Measurements from ENCODE around the gene KRTAP10-1. TPM values are rescaled to one million over a fixed set of nuclear protein-coding genes. Genes with fewer than 3 reads are reported as not detected.

The KRTAP10-1 gene
- polyA plus RNA-seq, 3 donors from 2014 or later, result not detected

DNA sequence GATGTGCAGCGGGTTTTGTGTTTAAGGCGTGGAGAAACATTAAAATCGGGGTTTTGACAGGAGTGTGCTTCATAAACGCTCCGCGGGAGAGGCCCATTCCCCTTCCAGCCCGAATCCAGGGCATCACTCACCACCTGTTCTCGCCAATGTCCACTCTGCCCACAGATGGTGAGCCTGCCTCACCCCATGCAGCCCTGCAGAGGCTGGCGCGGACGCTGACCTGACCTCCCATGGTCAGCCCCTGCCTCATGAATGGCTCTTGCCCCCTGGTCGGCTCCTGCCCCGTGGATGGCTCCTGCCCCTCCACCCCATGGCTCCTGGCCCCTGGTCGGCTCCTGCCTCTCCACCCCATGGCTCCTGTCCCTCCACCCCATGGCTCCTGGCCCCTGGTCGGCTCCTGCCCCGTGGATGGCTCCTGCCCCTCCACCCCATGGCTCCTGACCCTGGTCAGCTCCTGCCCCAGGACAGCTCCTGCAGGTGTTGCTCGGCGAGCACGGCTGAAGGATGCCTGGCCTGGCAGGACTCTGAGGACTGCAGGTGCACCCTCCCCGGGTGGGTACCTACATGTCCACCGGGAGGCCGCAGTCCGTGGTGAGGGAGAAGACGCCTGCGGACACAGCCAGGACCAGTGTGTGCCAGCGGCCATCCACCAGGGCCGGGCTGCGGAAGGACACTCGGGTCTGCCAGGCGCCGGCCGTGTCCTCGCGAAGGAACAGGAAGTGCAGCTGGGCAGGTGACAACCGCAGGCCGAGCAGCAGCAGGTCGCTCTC lies 6.7 kb downstream of the KRTAP10-1 start:
- no peaks in the 10 kb centered on the region for H3K9me3 Mint-ChIP-seq
- DNase-seq, result no peak
- peaks cover 4% of the 10 kb centered on the region in 3 donors for H3K27me3 Mint-ChIP-seq (ENCODE audit: low read depth in 3 of 3)
- H3K4me3 Mint-ChIP-seq, result no peak overlapping the region
- H3K4me1 Mint-ChIP-seq, result no peaks in the 10 kb centered on the region
- no peak overlapping the region for H3K27ac Mint-ChIP-seq
- H3K36me3 Mint-ChIP-seq, result no peaks in the 10 kb centered on the region

DNA sequence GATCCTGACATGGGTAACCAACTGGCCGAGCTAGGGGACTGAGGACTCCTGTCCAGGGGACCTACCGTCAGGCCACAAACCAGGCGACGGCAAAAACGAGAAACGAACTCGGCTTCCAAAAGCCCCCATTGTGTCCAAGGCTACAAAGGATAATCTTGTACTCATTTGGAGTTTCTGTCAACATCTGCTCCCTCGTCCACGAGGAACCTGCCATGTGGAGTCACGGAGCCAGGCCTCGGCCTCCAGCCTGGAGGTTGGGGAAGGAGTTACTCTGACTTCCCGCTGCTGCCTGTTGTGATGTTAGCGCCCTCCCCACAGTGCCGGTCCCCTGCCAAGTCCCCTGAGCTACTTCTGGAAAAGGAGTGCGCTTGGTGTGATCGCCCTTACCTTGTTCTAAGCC lies 7.3 kb downstream of the KRTAP10-1 start:
- Mint-ChIP-seq H3K4me3 (no peak overlapping the region), H3K4me1 (no peaks in the 10 kb centered on the region), H3K27ac (no peak overlapping the region), H3K36me3 (no peaks in the 10 kb centered on the region), H3K9me3 (no peaks in the 10 kb centered on the region), H3K27me3 (ENCODE audit: low read depth in 3 of 3) (peaks cover 4% of the 10 kb centered on the region in 3 donors)
- no peak for DNase-seq

GRCh38 chr21:44531606-44532564 lies 8.1 kb downstream of the KRTAP10-1 start:
- Mint-ChIP-seq H3K27me3 (ENCODE audit: low read depth in 3 of 3) (peaks cover 0 to 4% (median 2%) of the 10 kb centered on the region in 3 donors), H3K9me3 (no peaks in the 10 kb centered on the region), H3K4me3 (no peak overlapping the region), H3K27ac (no peak overlapping the region), H3K36me3 (no peaks in the 10 kb centered on the region), H3K4me1 (no peaks in the 10 kb centered on the region)
- no peak for DNase-seq

DNA sequence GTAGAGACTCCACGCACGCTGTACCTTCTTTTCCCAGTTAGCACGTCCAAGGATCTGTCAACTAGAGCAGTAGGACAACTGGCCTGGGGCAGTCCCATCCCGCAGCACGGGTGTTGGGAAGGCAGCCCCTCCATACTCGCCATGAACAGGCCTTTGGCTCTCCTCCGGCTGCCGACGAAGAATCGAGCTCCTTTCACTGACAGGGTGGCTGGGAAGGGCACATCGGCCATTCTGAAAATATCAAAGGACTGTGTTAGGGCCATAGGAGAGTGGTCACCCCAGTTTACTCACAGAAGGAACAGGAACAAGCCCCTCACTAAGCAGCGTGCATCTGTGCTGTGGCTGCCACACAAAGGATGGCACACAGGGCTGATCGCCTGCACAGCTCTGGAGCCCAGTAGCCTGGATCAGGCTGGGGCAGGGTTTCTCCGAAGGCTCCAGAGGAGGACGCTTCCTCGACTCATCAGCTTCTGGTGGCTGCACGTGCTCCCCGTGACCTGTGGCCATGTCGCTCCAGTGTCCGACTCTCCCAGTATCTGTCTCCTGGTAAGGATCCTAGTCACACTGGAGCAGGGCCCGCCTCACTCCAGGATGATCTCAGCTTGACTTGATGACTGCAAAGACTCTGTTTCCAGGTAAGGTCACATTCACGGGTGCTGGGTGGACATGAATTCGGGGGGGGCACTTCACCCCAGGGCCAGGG lies 8.9 kb downstream of the KRTAP10-1 start:
- no peak overlapping the region for H3K4me3 Mint-ChIP-seq
- no peaks in the 10 kb centered on the region for H3K36me3 Mint-ChIP-seq
- H3K27me3 Mint-ChIP-seq (ENCODE audit: low read depth in 3 of 3), result peaks cover 0 to 4% (median 2%) of the 10 kb centered on the region in 3 donors
- DNase-seq, result no peak
- no peaks in the 10 kb centered on the region for H3K9me3 Mint-ChIP-seq
- no peak overlapping the region for H3K27ac Mint-ChIP-seq
- H3K4me1 Mint-ChIP-seq, result no peaks in the 10 kb centered on the region

DNA sequence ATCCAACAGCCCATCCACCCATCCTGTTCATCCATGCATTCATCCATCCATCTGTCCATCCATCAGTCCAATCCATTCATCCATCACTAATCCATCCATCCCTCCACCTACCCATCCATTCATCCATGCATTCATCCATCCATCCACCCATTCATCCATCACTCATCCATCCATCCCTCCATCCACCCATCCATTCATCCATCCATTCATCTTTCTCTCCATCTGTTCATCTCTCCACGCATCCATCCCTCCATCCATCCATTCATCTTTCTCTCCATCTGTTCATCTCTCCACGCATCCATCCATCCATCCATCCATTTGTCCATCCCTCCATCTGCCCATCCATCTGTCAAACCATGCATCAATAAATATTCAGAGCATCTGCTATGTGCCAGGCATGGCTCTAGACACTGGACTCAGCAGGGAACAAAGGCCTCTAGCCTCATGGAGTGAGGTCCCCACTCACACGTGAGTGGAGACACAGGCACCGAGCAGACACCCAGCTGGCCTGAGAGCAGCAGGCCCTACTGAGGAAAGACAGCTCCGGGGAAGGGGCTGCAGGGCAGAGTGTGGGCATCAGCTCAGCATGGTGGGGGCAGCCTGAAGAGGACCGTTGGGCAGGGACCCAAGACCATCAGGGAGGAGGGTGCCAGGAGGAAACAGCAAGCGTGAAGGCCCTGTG lies 9.6 kb downstream of the KRTAP10-1 start:
- no peak overlapping the region for H3K27ac Mint-ChIP-seq
- peaks cover 0 to 4% (median 2%) of the 10 kb centered on the region in 3 donors for H3K27me3 Mint-ChIP-seq (ENCODE audit: low read depth in 3 of 3)
- H3K9me3 Mint-ChIP-seq, result no peaks in the 10 kb centered on the region
- H3K4me3 Mint-ChIP-seq, result no peak overlapping the region
- no peak for DNase-seq
- no peaks in the 10 kb centered on the region for H3K36me3 Mint-ChIP-seq
- H3K4me1 Mint-ChIP-seq, result no peaks in the 10 kb centered on the region

DNA sequence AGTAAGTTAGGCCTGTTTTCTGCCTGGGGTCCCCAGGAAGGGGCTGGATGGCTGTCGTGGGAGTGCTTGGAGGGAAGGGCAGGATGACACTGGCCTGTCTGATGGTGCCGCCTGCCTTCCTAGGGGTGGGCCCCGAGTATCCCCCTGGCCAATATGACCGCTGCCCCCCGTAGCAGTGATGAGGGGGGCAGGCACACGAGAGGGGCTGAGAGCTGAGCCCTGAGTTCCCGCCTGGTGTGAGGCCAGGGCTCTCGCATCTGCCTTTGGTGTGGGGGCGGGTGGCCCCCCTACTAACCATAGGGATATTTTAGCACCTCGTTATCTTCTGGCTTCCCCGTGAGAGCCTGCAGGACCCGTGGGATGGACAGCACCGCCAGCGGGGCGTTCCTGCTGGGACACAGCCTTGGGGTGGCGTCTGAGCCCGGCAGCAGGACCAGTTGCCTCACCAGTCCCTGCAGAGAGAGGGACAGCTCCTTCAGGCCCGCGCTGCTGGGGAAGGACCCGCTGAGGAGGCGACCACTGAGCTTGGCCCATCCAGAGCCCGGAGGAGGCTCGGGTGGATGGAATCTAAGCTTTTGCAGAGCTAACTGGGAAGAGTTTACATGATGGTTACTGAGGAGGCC lies 10.4 kb downstream of the KRTAP10-1 start:
- Mint-ChIP-seq H3K9me3 (no peaks in the 10 kb centered on the region), H3K4me1 (no peaks in the 10 kb centered on the region), H3K27me3 (ENCODE audit: low read depth in 3 of 3) (peaks cover 0 to 3% (median 2%) of the 10 kb centered on the region in 3 donors), H3K27ac (no peak overlapping the region), H3K36me3 (no peaks in the 10 kb centered on the region), H3K4me3 (no peak overlapping the region)
- no peak for DNase-seq

- DNase-seq, result no peak
- no peaks in the 10 kb centered on the region for H3K36me3 Mint-ChIP-seq
- H3K4me1 Mint-ChIP-seq, result no peaks in the 10 kb centered on the region
- H3K4me3 Mint-ChIP-seq, result no peak overlapping the region
- H3K9me3 Mint-ChIP-seq, result no peaks in the 10 kb centered on the region
- no peak overlapping the region for H3K27ac Mint-ChIP-seq
- H3K27me3 Mint-ChIP-seq (ENCODE audit: low read depth in 3 of 3), result peaks cover 0 to 3% (median 2%) of the 10 kb centered on the region in 3 donors
These were observed 11.0 kb downstream of the KRTAP10-1 start for GRCh38 chr21:44529011-44529421.

DNA sequence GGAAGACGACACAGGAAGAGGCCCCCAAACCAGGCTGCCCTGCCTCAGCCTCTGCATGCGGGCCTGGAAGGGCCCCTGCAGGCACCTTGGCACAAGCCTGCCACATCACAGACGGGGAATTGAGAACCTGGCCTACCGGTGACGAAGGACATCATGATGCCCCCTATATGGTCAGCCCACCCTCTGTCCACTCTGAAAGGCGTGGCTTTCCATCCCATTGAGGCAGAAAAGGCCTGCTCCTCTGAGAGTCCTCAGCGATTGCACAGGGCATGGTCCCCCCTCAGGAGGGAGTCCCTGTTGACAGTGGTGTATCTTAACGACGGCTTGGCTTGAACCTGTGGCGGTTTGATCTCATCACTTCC lies 11.4 kb downstream of the KRTAP10-1 start:
- Mint-ChIP-seq H3K4me3 (no peak overlapping the region), H3K27ac (no peak overlapping the region), H3K9me3 (no peaks in the 10 kb centered on the region), H3K4me1 (no peaks in the 10 kb centered on the region), H3K27me3 (ENCODE audit: low read depth in 3 of 3) (peaks cover 0 to 3% (median 2%) of the 10 kb centered on the region in 3 donors), H3K36me3 (no peaks in the 10 kb centered on the region)
- no peak for DNase-seq

DNA sequence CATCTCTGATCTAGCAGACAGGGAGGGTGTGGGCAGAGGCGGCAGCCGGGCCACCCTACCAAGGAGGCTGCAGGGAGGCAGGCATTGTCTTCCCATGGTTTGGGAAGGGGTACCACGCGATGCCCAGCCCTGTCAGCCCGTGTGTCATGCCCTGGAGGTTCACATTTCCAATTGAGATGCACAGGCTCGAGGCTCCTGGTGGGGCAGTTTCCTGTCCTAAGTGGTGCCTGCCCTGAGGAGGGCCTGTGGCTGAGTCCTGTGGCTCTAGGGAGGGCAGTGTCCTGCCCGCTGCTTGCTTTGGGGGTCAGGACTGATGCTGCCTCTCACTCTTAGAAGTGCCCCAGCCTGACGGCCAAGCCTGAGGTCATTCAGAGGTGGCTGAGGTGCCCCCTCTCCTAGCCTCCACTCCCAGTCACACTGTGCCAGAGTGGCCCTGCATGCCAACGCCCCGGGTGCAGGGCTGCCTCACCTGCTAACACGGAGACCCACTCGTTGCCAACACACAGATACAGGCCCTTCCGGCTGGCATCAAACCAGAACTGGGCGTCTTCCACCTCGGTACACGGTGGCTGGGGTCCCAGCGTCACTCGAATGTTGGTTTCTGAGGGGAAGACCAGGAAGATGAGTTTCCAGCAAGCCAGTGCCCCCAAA lies 11.9 kb downstream of the KRTAP10-1 start:
- no peak for DNase-seq
- H3K27ac Mint-ChIP-seq, result no peak overlapping the region
- H3K36me3 Mint-ChIP-seq, result no peaks in the 10 kb centered on the region

DNA sequence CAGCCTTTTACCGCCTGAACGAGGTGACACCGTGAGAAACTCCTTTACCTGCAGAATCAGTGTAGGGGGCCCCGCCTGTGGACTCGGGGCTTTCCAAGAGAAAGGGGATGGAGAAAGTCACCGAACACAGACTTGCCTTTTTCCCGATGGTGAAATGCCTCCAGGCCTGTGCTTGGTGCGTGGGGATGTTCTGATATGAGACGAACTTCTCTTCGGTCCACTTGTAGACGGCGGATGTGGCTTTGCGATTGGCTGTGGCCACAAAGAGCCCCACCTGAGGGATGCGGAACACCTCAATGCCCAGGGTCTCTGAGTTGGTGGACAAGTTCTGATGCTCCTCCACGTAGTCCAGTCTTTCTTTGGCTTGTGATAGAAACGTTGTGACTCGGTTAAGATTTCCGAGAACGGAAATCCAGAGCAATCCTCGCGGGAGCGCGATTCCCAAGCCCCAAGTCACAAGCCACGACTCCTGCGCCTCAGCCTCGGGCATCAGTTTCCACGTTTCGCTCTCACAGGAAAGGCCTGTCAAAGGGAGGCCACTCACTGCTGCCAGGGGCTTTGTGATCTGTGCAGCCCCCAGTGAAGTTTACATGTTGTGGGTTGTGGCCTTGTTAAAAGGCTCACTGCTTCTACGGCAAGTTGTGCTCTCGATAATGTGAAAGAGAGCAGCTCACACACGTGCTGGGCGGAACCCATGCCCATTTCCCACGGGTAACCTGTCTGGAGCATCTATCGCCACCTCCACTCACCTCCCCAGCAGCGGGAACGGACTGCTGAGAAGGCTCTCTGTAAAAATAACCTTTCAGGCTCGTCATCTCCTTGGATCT lies 12.6 kb downstream of the KRTAP10-1 start:
- H3K9me3 Mint-ChIP-seq, result no peaks in the 10 kb centered on the region
- H3K27ac Mint-ChIP-seq, result no peak overlapping the region
- no peak for DNase-seq
- no peaks in the 10 kb centered on the region for H3K36me3 Mint-ChIP-seq
- H3K4me3 Mint-ChIP-seq, result no peak overlapping the region
- H3K27me3 Mint-ChIP-seq (ENCODE audit: low read depth in 3 of 3), result peaks cover 0 to 3% (median 2%) of the 10 kb centered on the region in 3 donors
- H3K4me1 Mint-ChIP-seq, result no peaks in the 10 kb centered on the region

More for the DNA sequence above, 11.9 kb downstream of the KRTAP10-1 start:
- Mint-ChIP-seq H3K9me3 (no peaks in the 10 kb centered on the region), H3K27me3 (ENCODE audit: low read depth in 3 of 3) (peaks cover 0 to 3% (median 2%) of the 10 kb centered on the region in 3 donors), H3K4me3 (no peak overlapping the region), H3K4me1 (no peaks in the 10 kb centered on the region)

DNA sequence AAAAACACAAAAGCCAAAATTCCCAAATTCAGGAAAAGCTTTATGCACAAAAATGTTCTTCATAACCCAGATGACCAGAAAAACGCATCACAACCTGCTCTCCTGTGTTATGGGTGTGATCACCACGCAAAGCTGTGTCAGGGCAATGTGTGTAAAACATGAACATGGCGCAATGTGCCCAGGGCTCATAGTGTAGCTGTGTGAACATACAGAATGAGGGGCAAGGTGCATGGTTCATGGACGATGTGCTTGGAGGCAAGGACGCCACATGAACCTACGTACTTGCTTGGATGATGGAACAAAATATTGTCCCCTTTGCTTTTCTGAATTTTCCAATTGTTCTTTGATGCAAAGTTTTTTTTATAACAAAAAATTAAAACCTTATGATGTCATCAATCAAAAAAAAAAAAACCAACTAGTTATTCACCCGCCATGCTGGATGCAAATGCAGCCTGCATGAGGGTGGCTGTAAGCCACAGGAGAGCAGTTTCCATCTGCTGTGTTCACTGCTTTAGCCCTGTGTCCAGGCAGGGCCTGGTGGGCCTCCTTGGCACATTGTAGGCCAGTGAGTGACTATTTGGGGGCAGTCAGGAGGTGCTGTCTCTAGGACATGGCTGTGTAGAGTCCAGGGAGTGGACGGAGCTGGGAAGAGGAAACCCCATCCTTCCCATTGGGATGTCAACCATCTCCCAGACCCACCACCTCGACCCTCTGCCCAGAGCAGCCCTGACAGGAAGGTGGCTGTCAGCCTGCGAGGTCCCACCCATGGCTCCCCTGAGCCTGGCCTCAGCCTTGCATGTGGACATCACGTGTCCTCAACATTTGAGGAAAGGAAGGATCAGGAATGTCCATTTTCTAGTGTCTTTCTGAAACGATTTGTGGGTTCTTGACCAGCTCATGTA lies 13.6 kb downstream of the KRTAP10-1 start:
- Mint-ChIP-seq H3K4me3 (no peak overlapping the region), H3K36me3 (no peaks in the 10 kb centered on the region), H3K9me3 (no peaks in the 10 kb centered on the region), H3K4me1 (no peaks in the 10 kb centered on the region), H3K27me3 (ENCODE audit: low read depth in 3 of 3) (peaks cover 0 to 2% (median 0%) of the 10 kb centered on the region in 3 donors), H3K27ac (no peak overlapping the region)
- no peak for DNase-seq
